ENCODE data around the gene SPPL2B.

GRCh38 chr19:2315818-2316353, 12.6 kb upstream of the SPPL2B start:
- TF ChIP-seq CTCF (IDR thresholded peaks at IDR 0.05) = peak in 5 of 7 experiments; percentile 23 to 63 (median 44)
- TF ChIP-seq POLR2A (IDR thresholded peaks at IDR 0.05) = no peak

Data from body of pancreas (tissue), 4 donors.